Thyroid gland (tissue), 4 donors: ENCODE data around the gene CXCL16. TPM values are rescaled to one million over a fixed set of nuclear protein-coding genes. Genes with fewer than 3 reads are reported as not detected.

ENCODE experiments used
- DNase-seq, 2 donors: peaks; one replicate each; pipeline ENCODE4 v3.0.0-alpha.2; 2019
- H3K27ac ChIP-seq, 3 donors: fragments of 200-600 bp; sonication (generic); 1 replicate in 2 of 3; 2 replicates in 1 of 3; pipeline ENCODE4 v1.5.1; 2016 to 2019; ENCODE audit warnings: mild to moderate bottlenecking in 1 of 3, moderate library complexity in 1 of 3
- H3K27me3 ChIP-seq: fragments of 200-600 bp; sonication (generic); one replicate; pipeline ENCODE4 v1.5.1; 2019
- H3K36me3 ChIP-seq, 2 donors: fragments of 200-600 bp; sonication (generic); one replicate each; pipeline ENCODE4 v1.5.1; 2016 to 2019
- H3K4me1 ChIP-seq, 2 donors: fragments of 200-600 bp; sonication (generic); one replicate each; pipeline ENCODE4 v1.5.1; 2017 to 2019
- H3K4me3 ChIP-seq, 3 donors: fragments of 200-600 bp; sonication (generic); replicated peaks in 1 of 3; 1 replicate in 2 of 3; 2 replicates in 1 of 3; pipeline ENCODE4 v1.5.1; 2016; ENCODE audit warnings: mild to moderate bottlenecking in 1 of 3
- H3K9me3 ChIP-seq: fragments of 200-600 bp; sonication (generic); one replicate; pipeline ENCODE4 v1.5.1; 2017
- POLR2A ChIP-seq, 2 donors: fragments of 450-650 bp; IDR thresholded peaks; one replicate each; pipeline ENCODE4 v1.6.1; 2017; ENCODE audit warnings: antibody characterized with exemption in 2 of 2, mild to moderate bottlenecking in 2 of 2, moderate library complexity in 1 of 2
- WGBS, 2 donors: methylation state at CpG; one replicate each; pipeline ENCODE4 v1.1.5; 2017; 5-methylcytosine and 5-hydroxymethylcytosine counted together
- intact Hi-C: fragments of 100-400 bp; cut with DNase I; formaldehyde crosslinking; loops from one replicate; pipeline ENCODE4 v1.15.1; 2023
- total RNA-seq, 4 donors: library from RNA; depleted of rRNA; stranded (reverse); fragments of >200 nt; gene quantifications; one replicate each; pipeline ENCODE4 v1.2.3, GENCODE V29; 2016
- TF ChIP-seq, protein P1 (sequence below), 6 experiments: fragments of 200-600 bp in 3 of 6; fragments of 450-650 bp in 3 of 6; sonication (generic) in 3 of 6; IDR thresholded peaks; one replicate each; pipeline ENCODE4 v1.5.1; 2016 to 2019; ENCODE audit warnings: antibody characterized with exemption in 6 of 6, mild to moderate bottlenecking in 2 of 6, inconsistent platforms in 1 of 6, moderate library complexity in 1 of 6

Gene CXCL16
- total RNA-seq, 4 donors from 2014 or later, result 6.6 to 13.7 (median 12.8) TPM

DNA sequence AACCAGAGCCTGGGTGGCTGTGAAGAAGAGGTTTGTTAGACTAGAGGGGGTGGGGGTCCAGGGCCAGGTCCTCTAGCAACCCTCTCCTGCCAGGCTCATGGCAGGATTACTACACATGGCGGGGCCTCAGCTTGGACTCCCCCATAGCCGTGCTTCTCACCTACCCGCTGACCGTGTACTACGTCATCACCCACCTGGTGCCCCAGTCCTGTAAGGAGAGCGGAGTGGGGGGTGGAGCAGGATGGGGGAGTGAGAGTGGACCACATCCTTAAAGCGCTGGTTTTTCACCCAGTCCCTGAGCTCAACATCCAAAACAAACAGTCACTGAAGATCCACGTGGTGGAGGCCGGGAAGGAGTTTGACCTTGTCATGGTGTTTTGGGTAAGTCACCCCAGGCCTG lies 4.2 kb upstream of the CXCL16 start:
- H3K27me3 ChIP-seq, result no peaks in the 10 kb centered on the region
- H3K4me3 ChIP-seq, result no peak overlapping the region
- intact Hi-C loops, result loop anchor here (5.0 kb wide), 1 partner anchor 43 kb away; the partner anchor contains the start of genes GLTPD2 and VMO1
- WGBS, 2 donors, result 86 to 87% methylated on average over 9 of the region's 9 CpGs
- H3K9me3 ChIP-seq, result no peaks in the 10 kb centered on the region
- peaks cover under 1 to 9% of the 10 kb centered on the region in 2 donors for H3K4me1 ChIP-seq
- H3K27ac ChIP-seq, result no peak overlapping the region
- no peak for DNase-seq
- TF ChIP-seq POLR2A (IDR thresholded peaks at IDR 0.05), result no peak
- TF ChIP-seq, protein P1, sequence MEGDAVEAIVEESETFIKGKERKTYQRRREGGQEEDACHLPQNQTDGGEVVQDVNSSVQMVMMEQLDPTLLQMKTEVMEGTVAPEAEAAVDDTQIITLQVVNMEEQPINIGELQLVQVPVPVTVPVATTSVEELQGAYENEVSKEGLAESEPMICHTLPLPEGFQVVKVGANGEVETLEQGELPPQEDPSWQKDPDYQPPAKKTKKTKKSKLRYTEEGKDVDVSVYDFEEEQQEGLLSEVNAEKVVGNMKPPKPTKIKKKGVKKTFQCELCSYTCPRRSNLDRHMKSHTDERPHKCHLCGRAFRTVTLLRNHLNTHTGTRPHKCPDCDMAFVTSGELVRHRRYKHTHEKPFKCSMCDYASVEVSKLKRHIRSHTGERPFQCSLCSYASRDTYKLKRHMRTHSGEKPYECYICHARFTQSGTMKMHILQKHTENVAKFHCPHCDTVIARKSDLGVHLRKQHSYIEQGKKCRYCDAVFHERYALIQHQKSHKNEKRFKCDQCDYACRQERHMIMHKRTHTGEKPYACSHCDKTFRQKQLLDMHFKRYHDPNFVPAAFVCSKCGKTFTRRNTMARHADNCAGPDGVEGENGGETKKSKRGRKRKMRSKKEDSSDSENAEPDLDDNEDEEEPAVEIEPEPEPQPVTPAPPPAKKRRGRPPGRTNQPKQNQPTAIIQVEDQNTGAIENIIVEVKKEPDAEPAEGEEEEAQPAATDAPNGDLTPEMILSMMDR (IDR thresholded peaks at IDR 0.05), result no peak
- no peaks in the 10 kb centered on the region for H3K36me3 ChIP-seq

DNA sequence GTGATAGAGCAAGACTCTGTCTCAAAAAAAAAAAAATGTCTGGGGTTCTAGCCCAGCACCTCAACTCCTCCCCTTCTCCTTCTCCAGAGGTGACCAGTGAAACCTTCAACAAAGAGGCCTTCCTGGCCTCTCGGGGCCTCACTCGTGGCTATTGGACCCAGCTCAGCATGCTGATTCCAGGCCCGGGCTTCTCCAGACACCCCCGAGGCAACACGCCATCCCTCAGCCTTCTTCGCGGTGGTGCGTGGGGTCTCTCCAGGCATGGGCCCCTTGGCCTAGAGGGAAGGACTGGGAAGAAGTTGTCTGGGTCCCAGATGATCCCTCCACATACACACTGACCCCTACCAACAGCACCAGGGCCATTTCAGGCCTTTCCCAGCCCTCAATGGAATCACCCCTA lies 3.5 kb upstream of the CXCL16 start:
- TF ChIP-seq, protein P1 (IDR thresholded peaks at IDR 0.05), result no peak
- no peak for TF ChIP-seq POLR2A (IDR thresholded peaks at IDR 0.05)
- WGBS, 2 donors, result 92 to 98% methylated on average over 8 of the region's 8 CpGs
- DNase-seq, result no peak
- Histone ChIP-seq H3K27me3 (no peaks in the 10 kb centered on the region), H3K4me3 (no peak overlapping the region), H3K4me1 (peaks cover 8 to 16% of the 10 kb centered on the region in 2 donors), H3K27ac (no peak overlapping the region), H3K9me3 (no peaks in the 10 kb centered on the region), H3K36me3 (no peaks in the 10 kb centered on the region)
- intact Hi-C loops, result loop anchor here (5.0 kb wide), 1 partner anchor 44 kb away; the partner anchor contains the start of genes GLTPD2 and VMO1

GRCh38 chr17:4742629-4743028 lies 2.9 kb upstream of the CXCL16 start:
- TF ChIP-seq, protein P1 (IDR thresholded peaks at IDR 0.05), result no peak
- TF ChIP-seq POLR2A (IDR thresholded peaks at IDR 0.05), result no peak
- no peak overlapping the region for H3K4me3 ChIP-seq
- no peaks in the 10 kb centered on the region for H3K36me3 ChIP-seq
- no peaks in the 10 kb centered on the region for H3K27me3 ChIP-seq
- no peaks in the 10 kb centered on the region for H3K9me3 ChIP-seq
- peaks cover 8 to 17% of the 10 kb centered on the region in 2 donors for H3K4me1 ChIP-seq
- DNase-seq, result no peak
- intact Hi-C loops, result loop anchor here (5.0 kb wide), 1 partner anchor 45 kb away; the partner anchor contains the start of genes GLTPD2 and VMO1
- WGBS, 2 donors, result 57 to 72% methylated on average over 9 to 10 of the region's 10 CpGs
- H3K27ac ChIP-seq, result no peak overlapping the region

DNA sequence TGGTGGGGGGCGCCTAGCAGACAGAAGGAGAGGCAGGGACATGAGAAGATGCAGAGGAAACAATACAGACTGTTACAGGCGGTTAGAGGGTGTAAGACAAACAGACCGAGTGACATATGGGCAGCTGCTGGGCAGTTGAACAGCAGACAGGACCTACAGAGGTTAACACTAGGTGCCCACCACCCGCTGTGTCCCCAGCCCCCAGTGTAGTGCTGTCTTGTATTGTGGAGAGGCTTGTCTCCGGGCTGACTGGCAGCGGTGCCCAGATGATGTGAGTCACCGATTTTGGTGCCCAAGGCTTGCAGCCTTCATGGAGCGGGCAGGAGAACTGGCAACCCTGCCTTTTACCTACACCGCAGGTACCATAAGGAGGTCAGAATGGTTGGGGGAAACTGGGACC lies 2.4 kb upstream of the CXCL16 start:
- intact Hi-C loops, result loop anchor here (5.0 kb wide), 1 partner anchor 45 kb away; the partner anchor contains the start of genes GLTPD2 and VMO1
- no peak overlapping the region for H3K4me3 ChIP-seq
- H3K27ac ChIP-seq, result no peak overlapping the region
- H3K36me3 ChIP-seq, result no peaks in the 10 kb centered on the region
- no peak for DNase-seq
- 87 to 92% methylated on average over 9 of the region's 9 CpGs for WGBS, 2 donors
- H3K4me1 ChIP-seq, result peaks cover 8 to 17% of the 10 kb centered on the region in 2 donors
- TF ChIP-seq POLR2A (IDR thresholded peaks at IDR 0.05), result no peak
- TF ChIP-seq, protein P1 (IDR thresholded peaks at IDR 0.05), result no peak
- no peaks in the 10 kb centered on the region for H3K27me3 ChIP-seq
- no peaks in the 10 kb centered on the region for H3K9me3 ChIP-seq

DNA sequence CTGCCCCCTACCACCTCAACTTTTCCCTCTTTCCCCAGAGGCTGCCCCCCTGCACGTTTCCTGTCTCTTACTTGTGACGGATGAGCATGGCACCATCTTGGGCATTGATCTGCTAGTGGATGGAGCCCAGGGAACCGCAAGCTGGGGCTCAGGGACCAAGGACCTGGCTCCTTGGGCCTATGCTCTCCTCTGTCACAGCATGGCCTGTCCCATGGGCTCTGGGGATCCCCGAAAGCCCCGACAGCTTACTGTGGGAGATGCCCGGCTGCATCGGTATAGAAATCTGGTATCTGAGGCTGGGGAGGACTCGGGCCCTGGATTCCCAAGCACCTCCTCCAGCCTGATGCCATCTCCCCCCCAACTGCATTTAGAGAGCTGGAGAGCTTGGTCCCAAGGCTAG lies 1.8 kb upstream of the CXCL16 start:
- WGBS, 2 donors, result 95 to 97% methylated on average over 7 to 8 of the region's 8 CpGs

More for the DNA sequence above, 1.8 kb upstream of the CXCL16 start:
- H3K4me1 ChIP-seq, result peaks cover 8 to 17% of the 10 kb centered on the region in 2 donors
- intact Hi-C loops, result loop anchor here (5.0 kb wide), 1 partner anchor 46 kb away; the partner anchor contains the start of genes GLTPD2 and VMO1
- H3K4me3 ChIP-seq, result no peak overlapping the region
- H3K27ac ChIP-seq, result no peak overlapping the region
- TF ChIP-seq, protein P1 (IDR thresholded peaks at IDR 0.05), result no peak
- no peak for TF ChIP-seq POLR2A (IDR thresholded peaks at IDR 0.05)
- no peaks in the 10 kb centered on the region for H3K27me3 ChIP-seq
- H3K9me3 ChIP-seq, result no peaks in the 10 kb centered on the region
- no peak for DNase-seq
- H3K36me3 ChIP-seq, result no peaks in the 10 kb centered on the region
